HG03439 (cell line): ENCODE data around the gene OR2V1.
"Not testable (repeated sequence)": the region's sequence is repeated elsewhere in the genome, so short reads cannot be mapped to it uniquely, and the experiment has no call there.

Experiments
- ATAC-seq: cut with Tn5 transposase; IDR thresholded peaks from one replicate; pipeline ENCODE4 v1.9.1; 2021; ENCODE audit warnings: mild to moderate bottlenecking, moderate library complexity; ENCODE audit not compliant: unreplicated experiment

The OR2V1 gene

GRCh38 chr5:181131514-181131913 is 545 bp upstream of the OR2V1 start:
- ATAC-seq = no peak

- not testable (repeated sequence) for ATAC-seq
These were observed 888 bp downstream of the OR2V1 start for GRCh38 chr5:181130081-181130480.

GRCh38 chr5:181129601-181130000 is 1.4 kb downstream of the OR2V1 start:
- ATAC-seq = no peak

- no peak for ATAC-seq
These were observed 2.9 kb downstream of the OR2V1 start for GRCh38 chr5:181127907-181128626.

- ATAC-seq = no peak
These were observed 3.5 kb downstream of the OR2V1 start for GRCh38 chr5:181127456-181127855.

- no peak for ATAC-seq
These were observed 4.1 kb downstream of the OR2V1 start for GRCh38 chr5:181126841-181127240.

- ATAC-seq = no peak
These were observed 6.4 kb downstream of the OR2V1 start for GRCh38 chr5:181124526-181124925.

- ATAC-seq = no peak
These were observed 9.1 kb downstream of the OR2V1 start for GRCh38 chr5:181121675-181122561.

GRCh38 chr5:181120761-181121160 is 10.2 kb downstream of the OR2V1 start:
- no peak for ATAC-seq

GRCh38 chr5:181120306-181120705 is 10.7 kb downstream of the OR2V1 start:
- ATAC-seq = no peak

- no peak for ATAC-seq
These were observed 11.9 kb downstream of the OR2V1 start for GRCh38 chr5:181119105-181119504.

- ATAC-seq = no peak
These were observed 12.6 kb downstream of the OR2V1 start for GRCh38 chr5:181118369-181118768.

GRCh38 chr5:181114844-181115778 is 15.9 kb downstream of the OR2V1 start:
- ATAC-seq = no peak

- ATAC-seq = no peak
These were observed 16.6 kb downstream of the OR2V1 start for GRCh38 chr5:181114284-181114843.

GRCh38 chr5:181113572-181113971 is 17.4 kb downstream of the OR2V1 start:
- not testable (repeated sequence) for ATAC-seq

GRCh38 chr5:181112476-181112875 is 18.5 kb downstream of the OR2V1 start:
- ATAC-seq = no peak

- ATAC-seq = no peak
These were observed 20.0 kb downstream of the OR2V1 start for GRCh38 chr5:181111010-181111409.

- ATAC-seq = no peak
These were observed 21.4 kb downstream of the OR2V1 start for GRCh38 chr5:181109489-181110013.

- no peak for ATAC-seq
These were observed 22.3 kb downstream of the OR2V1 start for GRCh38 chr5:181108578-181109165.

GRCh38 chr5:181107699-181108098 is 23.3 kb downstream of the OR2V1 start:
- no peak for ATAC-seq
